GM21619 (cell line): ENCODE data around the gene GPRC6A.

ENCODE experiments used
- ATAC-seq: cut with Tn5 transposase; IDR thresholded peaks from one replicate; pipeline ENCODE4 v1.9.1; 2021; ENCODE audit not compliant: unreplicated experiment

Gene GPRC6A

DNA sequence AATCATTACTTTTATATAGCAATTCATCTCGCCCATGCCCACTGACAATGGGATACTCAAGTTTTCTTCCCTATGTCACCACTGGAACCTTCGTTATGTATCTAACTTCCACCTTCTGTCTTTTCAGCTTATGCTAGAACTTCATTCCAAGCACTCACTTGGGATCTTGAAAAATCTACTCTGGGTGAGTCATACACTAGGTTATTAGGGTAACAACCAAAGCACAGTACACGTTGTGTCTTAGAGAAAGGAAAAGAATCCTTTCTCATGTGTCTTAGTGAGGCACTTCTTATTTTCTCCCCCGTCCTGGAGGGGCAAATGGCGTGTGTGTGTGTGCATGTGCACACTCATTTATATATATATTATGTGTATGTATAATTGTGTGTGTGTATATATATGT, 45.0 kb downstream of the GPRC6A start:
- no peak for ATAC-seq

DNA sequence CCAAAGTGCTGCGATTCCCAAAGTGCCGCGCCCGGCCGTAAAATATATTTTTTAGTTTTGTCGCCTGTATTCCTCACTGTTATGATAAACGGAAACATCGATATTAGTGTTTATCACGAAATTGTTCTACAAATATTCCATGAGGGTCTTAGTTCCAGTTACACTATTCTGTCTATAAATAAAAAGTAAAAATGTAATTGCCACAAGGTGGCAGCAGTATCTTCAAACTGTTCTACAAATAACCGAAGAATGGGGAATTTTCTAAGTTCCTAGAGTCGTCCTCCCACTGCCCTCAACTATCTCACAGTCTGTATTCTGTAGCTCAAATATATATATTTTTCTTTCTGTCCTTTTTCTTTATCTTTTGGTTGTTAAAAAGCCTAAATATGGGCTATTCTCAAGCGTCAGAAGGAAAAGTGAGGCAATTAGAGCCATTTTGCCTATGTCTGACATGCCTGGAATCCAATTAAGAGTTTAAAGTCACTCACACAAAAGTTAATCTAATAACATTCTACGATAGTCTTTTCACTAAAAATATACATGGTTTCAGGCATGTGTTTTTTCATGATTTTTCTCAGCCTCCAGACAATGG, 49.2 kb downstream of the GPRC6A start:
- peak; percentile 83 for ATAC-seq

DNA sequence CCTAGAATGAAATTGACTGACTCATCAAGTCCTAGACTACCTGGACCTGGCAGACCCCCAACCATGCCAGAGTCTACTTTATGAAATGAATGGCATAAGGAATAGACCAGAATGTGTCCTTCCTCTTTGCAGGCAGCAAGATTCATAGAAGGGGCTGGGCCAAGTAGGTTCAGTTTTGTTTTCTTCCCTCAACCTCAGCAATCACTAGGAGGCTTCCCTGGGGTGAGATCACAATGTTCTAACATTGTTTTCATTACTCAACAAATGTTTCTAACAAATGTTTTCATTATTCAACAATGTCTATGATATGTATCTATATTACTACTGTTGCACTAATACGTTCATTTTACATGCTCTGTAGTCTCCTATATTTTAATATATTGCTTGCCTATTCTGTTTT, 55.0 kb downstream of the GPRC6A start:
- no peak for ATAC-seq

GRCh38 chr6:116772450-116772849, 56.4 kb downstream of the GPRC6A start:
- no peak for ATAC-seq

DNA sequence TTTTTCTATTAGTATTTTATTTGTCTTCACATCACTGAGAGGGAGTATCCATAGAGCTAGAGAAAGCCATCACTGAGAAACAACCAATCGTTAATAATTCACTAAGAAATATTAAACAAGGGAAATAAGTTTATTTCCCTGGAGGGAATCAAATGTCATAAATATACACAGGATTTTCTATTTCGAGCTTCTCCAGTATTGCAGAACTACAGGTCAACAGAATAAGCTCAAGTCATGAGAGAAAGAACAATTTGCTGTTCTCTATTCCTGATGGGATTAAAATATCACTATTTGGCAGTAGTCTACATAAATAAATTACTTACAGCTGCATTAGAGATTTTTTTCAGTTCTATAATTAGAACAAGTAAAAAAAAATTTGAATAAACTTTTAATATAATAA, 61.2 kb downstream of the GPRC6A start:
- no peak for ATAC-seq

DNA sequence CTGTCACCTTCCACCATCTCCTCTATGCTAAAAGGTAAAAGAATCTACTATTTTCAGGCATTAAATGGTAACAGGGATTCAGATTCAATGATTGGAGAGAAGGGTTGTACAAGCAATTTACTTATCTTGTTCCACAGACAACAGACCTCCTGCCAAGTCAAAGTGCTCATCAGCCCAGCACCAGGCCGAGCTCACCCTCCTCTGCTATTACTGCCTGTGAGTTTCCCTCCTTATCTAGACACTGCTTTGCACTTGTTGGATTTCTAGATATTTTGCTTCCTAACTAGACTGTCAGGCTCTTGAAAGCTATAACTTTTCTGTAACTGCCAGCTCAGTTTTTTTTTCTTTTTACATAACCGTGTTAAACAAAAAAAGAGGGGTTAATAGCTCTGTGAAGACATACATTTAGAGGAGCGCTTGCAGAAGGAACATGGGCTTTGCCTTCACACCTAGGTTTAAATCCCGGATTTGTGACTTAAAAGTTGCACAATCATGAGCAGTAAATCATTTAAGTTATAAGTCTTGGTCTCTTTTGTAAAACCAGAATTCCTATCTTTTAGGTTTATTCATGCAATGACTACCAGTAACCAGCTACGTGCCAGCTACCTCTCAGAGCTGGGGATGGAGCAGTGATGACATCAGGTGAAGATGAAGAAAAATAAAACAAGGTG, 62.2 kb downstream of the GPRC6A start:
- no peak for ATAC-seq

DNA sequence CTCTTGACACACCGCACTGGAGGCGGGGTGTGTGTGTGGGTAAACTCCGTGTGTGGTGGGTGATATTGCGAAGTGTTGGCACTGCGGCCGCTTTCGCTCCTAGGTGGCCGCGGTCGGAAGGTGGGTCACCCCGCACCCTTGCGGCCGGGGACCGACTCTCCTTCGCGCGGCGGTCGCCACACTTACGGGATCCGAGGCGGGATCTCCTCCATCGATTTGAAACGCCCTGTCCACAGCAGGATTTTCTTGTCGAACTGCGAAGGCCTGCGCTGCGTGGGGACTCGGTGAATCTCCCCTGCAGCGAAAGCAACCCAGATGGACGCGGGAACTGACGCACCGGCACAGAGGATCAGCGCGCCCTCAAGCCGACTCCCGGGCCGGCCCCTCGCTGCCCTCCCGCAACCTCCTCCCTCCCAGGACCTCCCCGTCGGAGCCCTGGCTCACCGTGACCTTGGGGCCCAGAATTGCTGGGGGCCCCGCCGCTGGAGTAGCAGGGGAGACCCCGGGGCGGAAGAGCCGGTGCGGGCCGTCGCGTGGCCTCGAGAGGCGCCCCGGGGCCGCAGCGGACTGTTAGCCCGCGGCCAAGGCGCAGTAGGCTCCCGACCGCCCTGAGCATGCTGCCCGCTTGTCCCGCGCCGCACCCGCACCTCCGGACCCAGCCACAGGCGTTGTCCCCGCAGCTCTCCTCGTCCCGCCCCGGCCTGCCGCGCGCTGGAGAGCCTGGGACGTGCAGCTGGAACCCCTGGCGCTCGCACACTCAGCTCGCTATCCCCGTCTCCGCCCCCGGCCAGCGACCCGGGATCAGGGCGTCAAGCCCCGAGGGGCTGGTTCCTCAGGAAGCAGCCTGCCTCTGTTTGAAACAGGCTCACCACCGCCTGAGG, 63.7 kb downstream of the GPRC6A start, which contains the start of gene FAM162B:
TSS of gene FAM162B (minus strand) at position 759 of the 881 bp plus-strand sequence. CDS start at position 616, 143 bp downstream.
- ATAC-seq, result no peak

- ATAC-seq, result no peak
These were observed 64.3 kb downstream of the GPRC6A start for GRCh38 chr6:116764629-116764960.

DNA sequence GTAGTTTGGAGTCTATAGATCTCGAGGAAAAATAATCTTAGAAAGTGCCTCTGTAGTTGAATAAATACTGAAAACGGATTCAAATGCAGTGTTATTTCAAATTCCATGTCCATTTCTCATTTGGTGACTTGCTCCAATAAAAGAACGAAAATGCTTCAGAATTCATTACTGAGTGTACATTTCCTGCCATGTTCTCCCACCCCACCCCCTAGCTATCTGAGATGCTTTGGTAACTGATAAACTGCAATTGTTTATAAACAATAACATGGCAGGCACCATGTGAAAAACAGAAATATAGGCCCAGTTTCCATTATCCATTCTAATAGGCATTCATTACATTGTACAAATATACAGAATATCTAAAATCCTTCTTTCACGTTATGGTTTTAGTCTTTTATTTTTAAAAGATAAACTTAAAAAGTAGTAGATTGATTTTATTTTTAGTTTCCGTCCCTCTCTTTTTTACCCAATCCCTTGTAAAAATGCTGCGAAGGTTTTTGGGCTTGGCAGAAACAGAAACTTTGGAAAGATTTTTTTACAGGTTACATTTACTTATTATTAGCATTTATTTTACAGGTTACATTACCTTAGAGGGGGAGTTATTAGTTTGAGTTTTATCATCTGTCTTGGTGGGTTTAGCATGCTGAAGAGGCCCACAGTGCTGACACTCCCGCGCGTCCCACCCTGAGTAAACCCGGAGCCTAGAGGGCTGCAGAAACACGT, 64.8 kb downstream of the GPRC6A start:
- no peak for ATAC-seq

GRCh38 chr6:116763048-116763447, 65.8 kb downstream of the GPRC6A start:
- ATAC-seq, result no peak

GRCh38 chr6:116762235-116762634, 66.6 kb downstream of the GPRC6A start:
- no peak for ATAC-seq

GRCh38 chr6:116761779-116762178, 67.1 kb downstream of the GPRC6A start:
- ATAC-seq, result no peak

DNA sequence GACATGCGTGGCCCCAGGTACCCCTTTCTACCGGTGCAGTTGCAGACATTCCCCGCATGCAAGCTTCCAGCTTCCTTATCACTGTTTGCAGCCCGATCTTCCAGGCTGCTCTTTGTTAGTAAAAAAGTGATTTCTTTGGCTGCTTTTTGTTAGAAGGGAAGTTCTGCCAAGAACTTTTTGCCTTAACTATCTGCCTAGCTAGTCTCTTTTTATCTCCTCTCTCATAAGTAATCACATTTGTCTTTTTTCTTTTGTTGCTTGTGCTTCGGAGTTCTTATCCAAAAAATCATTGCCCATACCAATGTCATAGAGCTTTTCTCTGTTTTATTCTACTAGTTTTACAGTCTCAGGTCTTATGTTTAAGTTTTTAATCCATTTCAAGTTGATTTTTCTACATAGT, 83.7 kb downstream of the GPRC6A start:
- no peak for ATAC-seq
